HG03565 (cell line): ENCODE data around the gene KRT39.

ENCODE experiments used
- ATAC-seq: cut with Tn5 transposase; IDR thresholded peaks from one replicate; pipeline ENCODE4 v1.9.1; 2021; ENCODE audit warnings: mild to moderate bottlenecking, moderate library complexity; ENCODE audit not compliant: unreplicated experiment

Gene KRT39

GRCh38 chr17:40981115-40981514 is 14.4 kb upstream of the KRT39 start:
- ATAC-seq = no peak

- ATAC-seq = no peak
Measured at GRCh38 chr17:40980596-40980995, 13.8 kb upstream of the KRT39 start.

- no peak for ATAC-seq
Measured at GRCh38 chr17:40980117-40980516, 13.4 kb upstream of the KRT39 start.

- ATAC-seq = no peak
Measured at GRCh38 chr17:40978575-40979151, 11.9 kb upstream of the KRT39 start.

- ATAC-seq = no peak
Measured at GRCh38 chr17:40975516-40975915, 8.8 kb upstream of the KRT39 start.

- no peak for ATAC-seq
Measured at GRCh38 chr17:40974366-40974765, 7.6 kb upstream of the KRT39 start.

GRCh38 chr17:40967582-40967981 is 834 bp upstream of the KRT39 start:
- no peak for ATAC-seq

- no peak for ATAC-seq
Measured at GRCh38 chr17:40963838-40964237, 2.9 kb downstream of the KRT39 start.

GRCh38 chr17:40962059-40962561 is 4.6 kb downstream of the KRT39 start:
- no peak for ATAC-seq

- no peak for ATAC-seq
Measured at GRCh38 chr17:40961591-40961990, 5.2 kb downstream of the KRT39 start.

GRCh38 chr17:40960144-40960543 is 6.6 kb downstream of the KRT39 start:
- ATAC-seq = no peak

- ATAC-seq = no peak
Measured at GRCh38 chr17:40958086-40958953, 8.4 kb downstream of the KRT39 start.

- ATAC-seq = no peak
Measured at GRCh38 chr17:40956401-40957254, 10.1 kb downstream of the KRT39 start.

- no peak for ATAC-seq
Measured at GRCh38 chr17:40953881-40954280, 12.9 kb downstream of the KRT39 start.

- no peak for ATAC-seq
Measured at GRCh38 chr17:40952661-40953060, 14.1 kb downstream of the KRT39 start.

GRCh38 chr17:40952154-40952553 is 14.6 kb downstream of the KRT39 start:
- ATAC-seq = no peak

GRCh38 chr17:40951011-40951622 is 15.6 kb downstream of the KRT39 start:
- ATAC-seq = no peak

GRCh38 chr17:40950176-40950575 is 16.6 kb downstream of the KRT39 start:
- no peak for ATAC-seq

- no peak for ATAC-seq
Measured at GRCh38 chr17:40949418-40949817, 17.3 kb downstream of the KRT39 start.

- ATAC-seq = no peak
Measured at GRCh38 chr17:40947929-40948328, 18.8 kb downstream of the KRT39 start.

- no peak for ATAC-seq
Measured at GRCh38 chr17:40945414-40945813, 21.3 kb downstream of the KRT39 start.
